GM12872 (cell line): ENCODE results near the gene IQSEC3.

Source experiments
- CTCF ChIP-seq: IDR thresholded peaks from 3 replicates; pipeline ENCODE4 v1.5.1; 2011; ENCODE audit warnings: low read depth, mild to moderate bottlenecking, low read length, moderate library complexity; ENCODE audit not compliant: insufficient read depth

Gene IQSEC3

GRCh38 chr12:96543-96942 lies 30.0 kb downstream of the IQSEC3 start:
- TF ChIP-seq CTCF: no peak

- TF ChIP-seq CTCF: no peak
These were observed 32.4 kb downstream of the IQSEC3 start for GRCh38 chr12:98924-99352.

GRCh38 chr12:99605-100004 lies 33.0 kb downstream of the IQSEC3 start:
- TF ChIP-seq CTCF: no peak

- TF ChIP-seq CTCF: no peak
These were observed 35.7 kb downstream of the IQSEC3 start for GRCh38 chr12:101969-102878.

- no peak for TF ChIP-seq CTCF
These were observed 36.3 kb downstream of the IQSEC3 start for GRCh38 chr12:102879-103168.

- no peak for TF ChIP-seq CTCF
These were observed 36.8 kb downstream of the IQSEC3 start for GRCh38 chr12:103169-103981.

- no peak for TF ChIP-seq CTCF
These were observed 38.0 kb downstream of the IQSEC3 start for GRCh38 chr12:104551-105081.
